ENCODE results near the gene DMBT1. TPM values are rescaled to one million over a fixed set of nuclear protein-coding genes. Genes with fewer than 3 reads are reported as not detected.
"Not testable (repeated sequence)": the region's sequence is repeated elsewhere in the genome, so short reads cannot be mapped to it uniquely, and the experiment has no call there.

Gene DMBT1
- total RNA-seq, 2 donors from 2014 or later, result not detected

GRCh38 chr10:122567056-122567660, 6.6 kb downstream of the DMBT1 start:
- no peak for DNase-seq (ENCODE audit: low spot score)
- intact Hi-C loops (cut with DNase I), result loop anchor here (5.0 to 10.0 kb wide), 2 partner anchors 102 to 270 kb away; partner anchors contain the start of gene HTRA1 (in 1 of the 2)

GRCh38 chr10:122568551-122568950, 8.0 kb downstream of the DMBT1 start:
- intact Hi-C loops (cut with DNase I), result loop anchor here (5.0 to 10.0 kb wide), 2 partner anchors 104 to 271 kb away; partner anchors contain the start of gene HTRA1 (in 1 of the 2)
- peak; percentile 48 for DNase-seq (ENCODE audit: low spot score)

- DNase-seq (ENCODE audit: low spot score), result no peak
- intact Hi-C loops (cut with DNase I), result loop anchor here in 1 of 2 donors (10.0 kb wide), 1 partner anchor 116 kb away; the partner anchor contains the start of gene ARMS2
Measured at GRCh38 chr10:122570920-122571319, 10.4 kb downstream of the DMBT1 start.

GRCh38 chr10:122571892-122572291, 11.3 kb downstream of the DMBT1 start:
- intact Hi-C loops (cut with DNase I), result loop anchor here in 1 of 2 donors (10.0 kb wide), 1 partner anchor 117 kb away; the partner anchor contains the start of gene ARMS2
- DNase-seq (ENCODE audit: low spot score), result peak; percentile 18

GRCh38 chr10:122575776-122576175, 15.2 kb downstream of the DMBT1 start:
- DNase-seq (ENCODE audit: low spot score), result no peak
- intact Hi-C loops (cut with DNase I), result loop anchor here in 1 of 2 donors (10.0 kb wide), 1 partner anchor 121 kb away; the partner anchor contains the start of gene ARMS2

- DNase-seq (ENCODE audit: low spot score), result no peak
- intact Hi-C loops (cut with DNase I), result loop anchor here in 1 of 2 donors (10.0 kb wide), 1 partner anchor 121 kb away; the partner anchor contains the start of gene ARMS2
Measured at GRCh38 chr10:122576291-122576690, 15.7 kb downstream of the DMBT1 start.

GRCh38 chr10:122577311-122577885, 16.8 kb downstream of the DMBT1 start:
- intact Hi-C loops (cut with DNase I), result loop anchor here in 1 of 2 donors (10.0 kb wide), 1 partner anchor 123 kb away; the partner anchor contains the start of gene ARMS2

GRCh38 chr10:122586070-122586469, 25.5 kb downstream of the DMBT1 start:
- DNase-seq (ENCODE audit: low spot score); intact Hi-C loops (cut with DNase I): not testable (repeated sequence)

More at GRCh38 chr10:122577311-122577885, 16.8 kb downstream of the DMBT1 start:
- DNase-seq (ENCODE audit: low spot score), result peak; percentile 65

- intact Hi-C loops (cut with DNase I), result no loop called here
- no peak for DNase-seq (ENCODE audit: low spot score)
Measured at GRCh38 chr10:122587098-122587760, 26.7 kb downstream of the DMBT1 start.

GRCh38 chr10:122588381-122588780, 27.8 kb downstream of the DMBT1 start:
- intact Hi-C loops (cut with DNase I), result no loop called here
- no peak for DNase-seq (ENCODE audit: low spot score)

- no peak for DNase-seq (ENCODE audit: low spot score)
- intact Hi-C loops (cut with DNase I), result no loop called here
Measured at GRCh38 chr10:122590153-122590552, 29.6 kb downstream of the DMBT1 start.

GRCh38 chr10:122591736-122592135, 31.2 kb downstream of the DMBT1 start:
- intact Hi-C loops (cut with DNase I), result no loop called here
- no peak for DNase-seq (ENCODE audit: low spot score)

- intact Hi-C loops (cut with DNase I), result no loop called here
- DNase-seq (ENCODE audit: low spot score), result no peak
Measured at GRCh38 chr10:122592161-122592560, 31.6 kb downstream of the DMBT1 start.

GRCh38 chr10:122617476-122618270, 57.1 kb downstream of the DMBT1 start:
- DNase-seq (ENCODE audit: low spot score), result peak; percentile 61
- intact Hi-C loops (cut with DNase I), result no loop called here

- DNase-seq (ENCODE audit: low spot score), result peak; percentile 28
- intact Hi-C loops (cut with DNase I), result no loop called here
Measured at GRCh38 chr10:122618461-122619165, 58.1 kb downstream of the DMBT1 start.

GRCh38 chr10:122620961-122621360, 60.4 kb downstream of the DMBT1 start:
- DNase-seq (ENCODE audit: low spot score), result not testable (repeated sequence)

GRCh38 chr10:122624546-122624945, 64.0 kb downstream of the DMBT1 start:
- DNase-seq (ENCODE audit: low spot score), result peak; percentile 35
- intact Hi-C loops (cut with DNase I), result no loop called here

More at GRCh38 chr10:122620961-122621360, 60.4 kb downstream of the DMBT1 start:
- intact Hi-C loops (cut with DNase I), result not testable (repeated sequence)

- intact Hi-C loops (cut with DNase I), result no loop called here
Measured at GRCh38 chr10:122630526-122630925, 70.0 kb downstream of the DMBT1 start.

More at GRCh38 chr10:122630526-122630925, 70.0 kb downstream of the DMBT1 start:
- no peak for DNase-seq (ENCODE audit: low spot score)

Measured in posterior vena cava (tissue), 2 donors.